GM18868 (cell line): ENCODE data around the gene GNG14.
"Not testable (repeated sequence)": the region's sequence is repeated elsewhere in the genome, so short reads cannot be mapped to it uniquely, and the experiment has no call there.

Experiments used
- ATAC-seq: cut with Tn5 transposase; IDR thresholded peaks from one replicate; pipeline ENCODE4 v1.9.1; 2021; ENCODE audit warnings: mild to moderate bottlenecking, moderate library complexity; ENCODE audit not compliant: unreplicated experiment

The GNG14 gene

GRCh38 chr19:12687496-12688196, at the start of gene GNG14:
TSS of gene GNG14 (plus strand) at chr19:12687998. CDS start at chr19:12688049, 51 bp downstream.
- no peak for ATAC-seq

DNA sequence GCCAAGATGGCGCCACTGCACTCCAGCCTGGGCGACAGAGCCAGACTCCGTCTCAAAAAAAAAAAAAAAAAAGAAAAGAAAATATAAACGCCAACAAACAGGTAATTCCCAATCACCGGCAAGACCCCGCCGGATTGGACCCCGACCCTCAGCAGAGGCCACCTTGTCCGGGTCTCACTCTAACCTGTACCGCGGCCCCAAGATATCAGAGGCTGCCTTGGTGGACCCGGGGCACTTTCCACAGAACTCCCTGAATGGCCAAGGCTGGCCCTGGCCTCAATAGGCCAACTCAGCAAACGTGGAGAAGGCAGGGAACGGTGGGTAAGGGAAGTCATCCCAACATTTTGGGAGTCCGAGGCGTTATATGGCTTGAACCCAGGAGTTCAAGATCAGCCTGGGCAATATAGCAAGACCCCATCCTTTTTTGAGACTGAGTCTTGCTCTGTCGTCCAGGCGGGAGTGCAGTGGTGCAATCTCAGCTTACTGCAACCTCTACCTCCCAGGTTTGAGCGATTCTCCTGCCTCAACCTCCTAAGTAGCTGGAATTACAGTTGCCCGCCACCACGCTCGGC, 49.1 kb upstream of the GNG14 start:
- no peak for ATAC-seq

- no peak for ATAC-seq
Measured at GRCh38 chr19:12639901-12640613, 47.7 kb upstream of the GNG14 start.

DNA sequence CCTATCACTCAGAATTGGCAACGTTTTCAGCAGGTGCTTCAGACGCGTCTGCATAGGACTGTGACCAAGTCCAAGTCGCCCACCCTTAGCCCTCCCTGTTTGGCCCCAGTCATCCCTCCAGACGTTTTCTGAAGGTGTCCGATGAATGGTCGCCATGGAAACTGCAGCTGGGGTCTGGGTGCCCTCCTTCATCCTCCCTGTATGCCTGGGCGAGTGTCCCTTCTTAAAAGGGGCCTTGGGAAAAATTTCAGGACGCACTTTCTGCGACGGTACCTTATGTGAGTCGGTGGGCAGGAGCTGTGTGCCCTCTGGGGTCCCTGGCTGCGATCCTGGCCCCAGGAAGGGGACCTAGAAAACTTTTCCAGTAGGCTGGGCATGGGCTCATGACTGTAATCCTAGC, 46.3 kb upstream of the GNG14 start:
- ATAC-seq: no peak

DNA sequence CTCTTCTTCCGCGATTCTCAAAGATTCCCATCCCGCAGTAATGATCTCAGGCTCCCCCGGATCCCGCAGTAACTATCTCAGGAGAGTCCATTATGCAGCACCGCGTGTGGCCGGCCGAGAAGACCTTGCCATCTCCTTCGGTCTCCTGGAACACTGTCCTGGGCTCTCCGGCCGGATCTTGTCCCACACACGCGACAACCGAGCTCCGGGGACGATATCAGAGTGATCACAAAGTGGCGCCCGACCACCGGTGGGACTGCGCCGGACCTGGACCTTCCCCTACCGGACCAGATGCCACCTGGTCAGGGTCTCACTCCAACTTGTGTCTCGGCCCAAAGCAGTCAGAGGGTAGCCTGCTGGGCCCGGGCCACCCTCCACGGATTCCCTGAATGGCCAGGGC, 45.3 kb upstream of the GNG14 start:
- no peak for ATAC-seq

DNA sequence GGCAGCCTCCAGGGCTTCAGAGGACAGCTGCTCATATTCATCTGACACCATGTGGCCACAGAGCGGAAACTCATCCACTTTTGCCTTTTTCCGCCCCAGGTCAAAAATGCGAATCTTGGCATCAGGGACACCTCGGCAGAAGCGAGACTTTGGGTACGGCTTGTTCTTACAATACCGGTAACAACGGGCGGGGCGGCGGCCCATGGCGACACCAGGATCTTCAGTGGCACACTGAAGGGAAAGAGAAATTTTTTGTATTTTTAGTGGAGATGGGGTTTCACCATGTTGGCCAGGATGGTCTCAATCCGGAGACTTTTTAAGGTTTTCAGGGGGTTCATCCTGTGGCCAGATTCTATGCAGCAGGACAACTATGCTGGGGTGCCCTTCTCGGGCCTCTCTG, 44.1 kb upstream of the GNG14 start:
- not testable (repeated sequence) for ATAC-seq

DNA sequence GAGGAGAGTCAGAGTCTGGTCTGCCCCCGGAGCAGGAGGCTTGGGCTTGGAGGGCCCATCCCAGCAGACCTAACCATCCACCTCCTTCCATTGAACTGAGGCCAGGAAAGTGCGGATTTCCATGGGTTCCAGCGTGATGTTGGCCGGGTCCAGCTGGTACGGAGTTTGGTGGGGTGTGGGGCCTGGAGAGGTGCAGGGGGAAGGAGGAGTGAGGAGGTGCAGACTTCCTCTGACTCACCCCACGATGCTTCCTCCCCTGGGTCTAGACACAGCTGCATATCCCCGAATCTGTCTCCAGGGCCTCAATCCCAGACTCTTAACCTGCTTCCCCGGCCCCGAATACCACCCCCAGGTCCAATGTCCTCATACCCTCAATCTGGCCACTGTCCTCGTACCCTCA, 41.2 kb upstream of the GNG14 start:
- no peak for ATAC-seq

GRCh38 chr19:12647047-12647446, 40.8 kb upstream of the GNG14 start:
- ATAC-seq: no peak

DNA sequence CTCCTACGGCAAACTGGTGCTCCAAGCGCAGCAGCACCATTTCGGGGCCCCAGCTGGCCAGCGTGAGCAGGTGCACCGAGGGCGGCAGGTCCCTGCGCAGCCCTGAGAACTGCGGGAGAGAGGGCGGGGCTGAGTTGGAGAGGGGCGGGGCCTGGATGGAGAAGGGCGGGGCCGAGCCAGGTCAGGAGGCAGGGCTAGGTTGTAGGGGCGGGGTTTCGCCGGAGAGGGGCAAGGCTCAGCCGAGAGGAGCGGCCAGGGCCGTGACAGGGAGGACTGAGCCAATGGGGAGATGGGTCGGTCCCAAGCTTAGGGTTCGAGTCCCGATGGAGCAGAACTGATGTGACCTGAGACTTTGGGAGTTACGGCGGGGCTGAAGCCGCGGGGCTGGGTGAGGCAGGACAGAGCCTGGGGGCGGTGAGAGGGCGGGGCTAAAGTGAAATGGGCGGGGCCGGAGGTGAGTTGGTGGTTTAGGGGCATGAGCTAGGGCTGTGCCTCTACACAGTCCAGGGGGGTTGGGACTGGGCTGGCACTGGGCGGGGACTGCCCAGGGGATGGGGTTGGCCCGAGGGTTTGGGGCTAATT, 40.2 kb upstream of the GNG14 start:
- no peak for ATAC-seq

- no peak for ATAC-seq
Measured at GRCh38 chr19:12648088-12648487, 39.7 kb upstream of the GNG14 start.

DNA sequence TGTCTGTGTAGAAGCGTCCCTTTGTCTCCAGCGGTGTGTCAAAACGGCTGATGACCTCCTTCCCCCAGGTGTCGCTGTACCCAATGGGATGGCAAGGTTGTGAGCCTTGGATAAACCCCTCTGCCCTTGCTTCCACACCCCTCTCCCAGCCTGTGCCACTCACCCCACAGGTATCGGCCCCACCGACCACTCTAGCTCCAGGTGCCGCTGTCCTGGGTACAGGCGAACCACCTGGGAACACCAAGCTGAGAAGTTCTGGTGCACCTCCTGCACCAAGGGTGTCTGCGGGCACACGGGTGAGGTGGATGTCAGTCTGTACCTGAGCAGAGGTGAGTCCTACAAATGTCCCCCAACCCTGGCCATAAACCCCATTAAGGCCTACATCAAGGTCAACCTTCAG, 37.9 kb upstream of the GNG14 start:
- ATAC-seq: no peak

GRCh38 chr19:12652219-12652618, 35.6 kb upstream of the GNG14 start:
- no peak for ATAC-seq

DNA sequence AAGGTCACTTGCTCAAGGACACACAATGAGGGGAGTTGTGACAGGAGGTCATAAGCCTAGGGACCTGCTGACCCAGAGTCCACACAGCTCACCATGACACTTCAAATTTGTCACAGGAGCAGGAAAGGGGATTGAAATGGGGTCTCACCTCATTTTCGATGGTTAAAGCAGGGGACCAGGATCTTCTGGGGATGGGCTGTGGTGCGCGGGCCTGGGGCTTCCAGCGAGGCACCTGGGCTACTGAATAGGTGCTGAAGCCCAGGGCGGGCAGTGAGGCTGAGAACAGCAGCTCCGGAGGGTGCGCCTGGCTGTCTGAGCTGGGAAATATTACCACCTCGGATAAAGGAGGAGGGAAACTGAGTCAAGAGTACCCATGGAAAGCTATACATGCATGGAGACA, 32.3 kb upstream of the GNG14 start:
- no peak for ATAC-seq

DNA sequence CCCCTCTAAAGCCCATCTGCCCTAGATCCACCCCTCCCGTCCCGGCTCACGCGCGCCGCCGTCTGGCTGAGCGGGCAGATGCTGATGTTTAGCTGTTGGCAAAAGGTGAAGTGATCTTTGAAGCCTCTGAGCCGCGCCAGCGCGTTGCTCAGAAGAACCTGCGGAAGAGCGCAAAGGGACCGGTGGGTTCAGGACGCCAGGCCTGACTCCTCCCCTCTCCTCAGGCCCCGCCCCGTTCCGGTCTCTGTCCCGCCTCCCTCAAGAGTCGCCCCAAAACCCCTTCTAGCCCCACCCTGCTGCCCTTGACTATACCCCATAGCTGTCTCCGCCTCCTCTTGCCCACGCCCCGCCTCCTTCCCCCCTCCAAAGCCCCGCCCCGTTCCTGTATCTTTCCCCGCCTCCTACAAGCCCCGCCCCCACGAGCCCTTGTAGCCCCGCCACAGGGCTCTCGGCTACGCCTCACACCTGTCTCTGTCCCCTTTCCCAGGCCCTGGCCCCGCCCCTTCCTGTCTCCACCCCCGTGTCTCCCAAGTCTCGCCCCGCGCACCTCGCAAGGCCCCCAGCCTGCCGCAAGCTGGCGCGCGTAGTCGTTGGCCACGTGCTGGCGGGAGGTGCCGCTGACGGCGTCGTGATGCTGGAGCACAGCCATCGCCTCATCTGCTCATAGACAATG, 30.8 kb upstream of the GNG14 start:
- ATAC-seq: no peak

DNA sequence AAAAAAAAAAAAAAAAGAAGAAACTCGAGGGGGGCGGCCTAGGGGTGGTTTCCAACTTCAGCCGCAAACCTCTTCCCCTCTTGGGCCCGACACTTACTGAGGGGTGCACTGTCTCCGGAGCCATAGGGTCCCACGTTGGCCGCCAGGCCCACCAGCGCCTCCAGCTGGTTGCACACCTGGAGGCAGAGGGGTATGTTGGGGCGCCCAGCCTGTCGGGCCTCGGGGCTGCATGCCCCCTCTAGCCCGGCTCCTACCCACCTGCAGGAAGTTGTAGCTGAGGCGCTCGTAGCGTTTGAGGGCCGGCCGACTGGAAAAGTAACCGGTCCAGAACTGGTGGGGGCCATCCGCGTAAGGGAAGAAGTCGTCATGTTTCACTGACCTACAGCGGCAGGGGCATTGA, 29.8 kb upstream of the GNG14 start:
- ATAC-seq: no peak

DNA sequence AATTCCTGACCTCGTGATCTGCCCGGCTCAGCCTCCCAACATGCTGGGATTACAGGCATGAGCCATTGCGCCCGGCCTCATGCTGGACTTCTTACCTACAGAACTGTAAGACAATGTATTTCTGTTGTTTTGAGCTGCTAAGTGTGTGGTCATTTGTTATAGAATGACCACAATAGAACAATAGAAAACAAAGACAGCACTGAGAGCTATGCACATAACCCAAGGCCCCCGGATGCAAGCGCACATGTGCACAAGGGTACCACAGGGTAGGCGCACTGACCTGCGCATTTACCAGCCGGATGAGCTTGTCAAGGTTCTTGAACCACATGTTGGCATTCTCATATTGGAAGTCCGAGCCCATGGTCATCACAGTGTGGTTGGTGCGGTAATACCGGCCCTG, 26.8 kb upstream of the GNG14 start:
- no peak for ATAC-seq

DNA sequence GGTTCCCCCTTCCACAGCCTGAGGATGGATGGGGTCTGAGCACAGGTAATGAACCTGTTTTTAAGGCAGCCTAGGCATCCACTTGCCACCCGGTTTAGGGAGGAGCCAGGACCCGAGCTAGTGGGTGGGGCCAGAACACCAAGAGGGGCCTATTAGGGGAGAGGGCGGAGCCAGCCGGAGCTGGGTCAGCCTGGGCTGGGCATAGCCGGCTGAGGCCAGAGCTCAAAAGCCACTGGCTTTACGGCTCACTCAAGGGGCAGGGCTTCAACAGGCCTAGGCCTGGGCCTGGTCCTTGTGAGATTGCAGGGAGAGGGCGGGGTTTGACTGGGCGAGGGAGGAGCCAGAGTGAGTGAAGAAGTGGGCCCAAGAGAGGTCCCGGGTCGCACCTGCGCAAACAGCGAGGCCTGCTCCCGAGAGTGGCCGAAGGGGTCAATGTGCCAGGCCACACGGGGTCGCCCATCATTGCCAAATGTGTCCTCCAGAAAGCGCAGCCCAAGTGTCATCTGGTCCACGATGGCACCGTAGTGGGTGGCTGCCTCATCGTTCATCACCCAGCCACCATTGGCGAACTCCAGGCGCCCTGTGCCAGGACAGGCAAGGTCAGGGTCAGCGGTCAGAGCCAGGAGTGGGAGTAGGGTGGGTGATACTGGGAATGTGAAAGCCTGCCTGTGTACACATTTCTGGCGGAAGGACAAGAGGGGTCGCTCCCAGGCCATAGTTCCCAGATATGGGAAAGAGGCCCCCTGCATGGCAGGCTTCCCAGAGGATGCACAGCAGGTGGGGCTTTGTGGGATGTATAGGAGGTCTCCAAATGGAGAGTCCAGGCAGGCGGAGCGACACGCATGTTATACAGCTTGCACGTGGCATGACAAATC, 23.2 kb upstream of the GNG14 start:
- ATAC-seq: no peak

- no peak for ATAC-seq
Measured at GRCh38 chr19:12665281-12665573, 22.6 kb upstream of the GNG14 start.

GRCh38 chr19:12665671-12666264, 22.0 kb upstream of the GNG14 start:
- ATAC-seq: no peak
